Mesenchymal stem cell (in vitro differentiated cells and primary cell): ENCODE data around the gene DISC1.

Experiments used
- DNase-seq: peaks from one replicate; pipeline ENCODE4 v3.0.0-alpha.2; 2013
- H2AFZ ChIP-seq: one replicate; pipeline ENCODE4 v1.6.1; 2013; ENCODE audit warnings: low read depth, mild to moderate bottlenecking, control low read depth, inconsistent platforms, low read length, moderate library complexity
- H2AK5ac ChIP-seq: 2 replicates; pipeline ENCODE4 v1.6.1; 2013; ENCODE audit warnings: low read length, moderate library complexity, mild to moderate bottlenecking, inconsistent platforms; ENCODE audit not compliant: severe bottlenecking
- H2BK120ac ChIP-seq: one replicate; pipeline ENCODE4 v1.6.1; 2013; ENCODE audit warnings: low read depth, mild to moderate bottlenecking, inconsistent platforms, low read length, moderate library complexity
- H2BK12ac ChIP-seq, 2 experiments: one replicate each; pipeline ENCODE4 v1.6.1; 2013; ENCODE audit warnings: inconsistent platforms in 2 of 2, low read length in 2 of 2, mild to moderate bottlenecking in 2 of 2, moderate library complexity in 2 of 2, control low read depth in 1 of 2
- H2BK15ac ChIP-seq: one replicate; pipeline ENCODE4 v1.6.1; 2013; ENCODE audit warnings: mild to moderate bottlenecking, low read depth, inconsistent platforms; ENCODE audit not compliant: poor library complexity, severe bottlenecking
- H2BK5ac ChIP-seq: 2 replicates; pipeline ENCODE4 v1.6.1; 2013; ENCODE audit warnings: low read depth, mild to moderate bottlenecking, low read length, control low read depth, inconsistent platforms; ENCODE audit not compliant: poor library complexity, severe bottlenecking
- H3K14ac ChIP-seq, 2 experiments: one replicate each; pipeline ENCODE4 v1.6.1; 2013; ENCODE audit warnings: inconsistent platforms in 2 of 2, low read length in 2 of 2, control low read depth in 1 of 2, mild to moderate bottlenecking in 1 of 2, moderate library complexity in 1 of 2
- H3K18ac ChIP-seq, 2 experiments: one replicate each; pipeline ENCODE4 v1.6.1; 2013; ENCODE audit warnings: inconsistent platforms in 2 of 2, low read length in 2 of 2, control low read depth in 1 of 2, low read depth in 1 of 2, mild to moderate bottlenecking in 1 of 2
- H3K23ac ChIP-seq, 2 experiments: one replicate each; pipeline ENCODE4 v1.6.1; 2013; ENCODE audit warnings: inconsistent platforms in 2 of 2, low read length in 2 of 2, mild to moderate bottlenecking in 2 of 2, moderate library complexity in 2 of 2, control low read depth in 1 of 2
- H3K27ac ChIP-seq: 2 replicates; pipeline ENCODE4 v1.5.1; 2013; ENCODE audit warnings: mild to moderate bottlenecking, moderate library complexity, low read length, control low read depth, inconsistent platforms; ENCODE audit not compliant: poor library complexity, severe bottlenecking
- H3K27me3 ChIP-seq, 2 experiments: 2 replicates each; pipeline versions ENCODE4 v1.6.1 to v1.7.0; 2013; ENCODE audit warnings: low read length in 2 of 2, mild to moderate bottlenecking in 2 of 2, moderate library complexity in 2 of 2, control low read depth in 1 of 2, inconsistent platforms in 1 of 2; ENCODE audit not compliant: control insufficient read depth in 1 of 2, insufficient read depth in 1 of 2
- H3K36me3 ChIP-seq, 2 experiments: 2 replicates each; pipeline versions ENCODE4 v1.6.1 to v1.7.0; 2013; ENCODE audit warnings: low read length in 2 of 2, control low read depth in 1 of 2, inconsistent platforms in 1 of 2, low read depth in 1 of 2, mild to moderate bottlenecking in 1 of 2; ENCODE audit not compliant: insufficient read depth in 2 of 2, control insufficient read depth in 1 of 2
- H3K4ac ChIP-seq, 2 experiments: one replicate each; pipeline ENCODE4 v1.6.1; 2013; ENCODE audit warnings: inconsistent platforms in 2 of 2, low read length in 2 of 2, mild to moderate bottlenecking in 2 of 2, moderate library complexity in 2 of 2, control low read depth in 1 of 2, low read depth in 1 of 2
- H3K4me1 ChIP-seq: 2 replicates; pipeline ENCODE4 v1.6.1; 2013; ENCODE audit warnings: low read depth, low read length, control low read depth; ENCODE audit not compliant: control insufficient read depth, insufficient read depth
- H3K4me2 ChIP-seq: 2 replicates; pipeline ENCODE4 v1.6.1; 2013; ENCODE audit warnings: low read length, mild to moderate bottlenecking, inconsistent platforms; ENCODE audit not compliant: poor library complexity, severe bottlenecking
- H3K4me3 ChIP-seq, 2 experiments: 2 replicates each; pipeline versions ENCODE4 v1.5.1 to v1.7.0; 2013; ENCODE audit warnings: low read length in 2 of 2, mild to moderate bottlenecking in 2 of 2, control low read depth in 1 of 2, low read depth in 1 of 2; ENCODE audit not compliant: insufficient read depth in 1 of 2
- H3K79me1 ChIP-seq: replicated peaks from 2 replicates; pipeline ENCODE4 v1.6.1; 2013; ENCODE audit warnings: mild to moderate bottlenecking, control low read depth, low read length, inconsistent platforms; ENCODE audit not compliant: poor library complexity, severe bottlenecking
- H3K9ac ChIP-seq: 2 replicates; pipeline ENCODE4 v1.7.0; 2013; ENCODE audit warnings: mild to moderate bottlenecking, low read length, moderate library complexity
- H3K9me3 ChIP-seq: 2 replicates; pipeline ENCODE4 v1.7.0; 2013; ENCODE audit warnings: mild to moderate bottlenecking, low read length; ENCODE audit not compliant: control insufficient read depth
- H4K8ac ChIP-seq: one replicate; pipeline ENCODE4 v1.6.1; 2013; ENCODE audit warnings: inconsistent platforms, mild to moderate bottlenecking, low read length, moderate library complexity
- H4K91ac ChIP-seq: one replicate; pipeline ENCODE4 v1.6.1; 2013; ENCODE audit warnings: mild to moderate bottlenecking, low read length, inconsistent platforms
- WGBS: methylation state at CpG from one replicate; pipeline ENCODE4 v1.1.7; 2013; ENCODE audit warnings: mixed read lengths; 5-methylcytosine and 5-hydroxymethylcytosine counted together

Gene DISC1

DNA sequence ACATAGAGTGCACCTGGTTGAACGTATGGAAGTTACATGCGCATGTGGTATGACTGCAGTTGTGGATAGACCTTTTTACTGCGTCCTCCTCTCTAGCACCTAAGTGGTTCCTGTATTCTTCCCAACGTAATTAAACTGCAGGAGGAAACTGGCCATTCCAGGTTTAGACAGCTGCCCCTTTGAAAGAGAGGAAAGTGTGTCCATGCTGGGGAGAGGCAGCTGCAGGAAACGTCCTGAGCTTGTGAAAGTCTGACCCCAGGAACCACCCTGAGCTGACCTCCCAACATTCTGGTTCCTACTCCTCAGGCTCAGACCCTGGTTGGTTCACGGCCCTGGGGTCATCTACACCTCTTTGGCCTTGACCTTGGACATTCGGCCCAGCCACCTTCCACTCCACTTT is 309.3 kb downstream of the DISC1 start:
- no peak overlapping the region for H3K4ac ChIP-seq
- no peak overlapping the region for H2BK5ac ChIP-seq

DNA sequence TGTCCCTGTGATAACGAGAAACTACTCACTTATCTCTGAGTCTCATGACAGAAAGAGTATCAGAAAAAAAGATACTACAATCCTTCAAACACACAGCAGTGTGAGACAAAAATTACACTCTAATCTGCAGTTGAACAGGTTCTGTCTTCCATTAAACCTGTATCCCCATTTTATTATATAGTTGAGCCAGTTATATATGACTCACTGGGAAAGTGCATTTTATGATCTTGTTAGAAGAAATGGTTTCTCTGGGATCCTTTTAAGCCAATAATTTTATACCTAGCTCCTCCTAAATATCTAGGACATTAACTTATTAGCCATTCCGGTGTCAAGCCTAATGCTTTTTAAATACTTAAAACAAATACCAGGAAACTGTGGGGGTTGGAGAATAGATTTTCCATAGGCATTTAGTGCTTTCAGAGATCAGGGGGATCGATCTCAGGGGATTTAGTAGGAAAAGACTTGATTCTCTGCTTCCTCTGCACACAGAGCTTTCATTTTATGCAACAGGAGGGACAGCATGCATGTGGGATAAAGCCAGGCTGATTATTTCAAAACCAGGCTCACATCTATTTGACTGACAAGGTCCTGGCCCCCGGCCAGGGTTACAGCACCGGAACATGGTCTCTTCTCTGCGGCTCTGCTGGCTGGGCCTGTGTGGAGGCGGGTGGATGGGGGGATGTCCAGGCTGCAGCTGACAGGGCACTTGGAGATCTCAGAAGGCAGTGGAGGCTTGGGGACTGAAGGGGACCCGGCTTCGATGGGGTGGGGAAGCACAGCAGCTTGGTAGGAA is 310.6 kb downstream of the DISC1 start:
- H3K9ac ChIP-seq = no peak overlapping the region
- no peak overlapping the region for H2AK5ac ChIP-seq
- H3K27me3 ChIP-seq = no peaks in the 10 kb centered on the region
- H3K36me3 ChIP-seq = no peaks in the 10 kb centered on the region
- no peak overlapping the region for H2AFZ ChIP-seq
- no peak overlapping the region for H3K4ac ChIP-seq
- DNase-seq = no peak
- H3K9me3 ChIP-seq = peaks cover 5% of the 10 kb centered on the region
- H3K4me1 ChIP-seq = peaks cover 4% of the 10 kb centered on the region
- no peak overlapping the region for H2BK5ac ChIP-seq
- H3K18ac ChIP-seq = no peak overlapping the region
- no peak overlapping the region for H2BK120ac ChIP-seq
- no peak overlapping the region for H3K27ac ChIP-seq
- no peak overlapping the region for H2BK15ac ChIP-seq
- H3K23ac ChIP-seq = no peak overlapping the region
- peak overlapping the region in 1 of 2 experiments; percentile 11 for H2BK12ac ChIP-seq
- 59% methylated on average over 6 of the region's 9 CpGs for WGBS
- peaks cover 15% of the 10 kb centered on the region for H3K79me1 ChIP-seq
- no peak overlapping the region for H3K14ac ChIP-seq
- no peak overlapping the region for H3K4me3 ChIP-seq
- no peak overlapping the region for H4K91ac ChIP-seq
- H3K4me2 ChIP-seq = no peak overlapping the region
- no peak overlapping the region for H4K8ac ChIP-seq

More for the DNA sequence above, 309.3 kb downstream of the DISC1 start:
- Histone ChIP-seq H2BK120ac (no peak overlapping the region), H3K14ac (no peak overlapping the region), H3K4me3 (no peak overlapping the region), H3K18ac (no peak overlapping the region), H3K27ac (no peak overlapping the region), H2AK5ac (no peak overlapping the region), H2BK15ac (no peak overlapping the region), H3K9ac (no peak overlapping the region), H3K79me1 (peaks cover 12% of the 10 kb centered on the region), H3K9me3 (peaks cover 10% of the 10 kb centered on the region), H3K36me3 (no peaks in the 10 kb centered on the region), H3K4me1 (peaks cover 4% of the 10 kb centered on the region), H3K4me2 (no peak overlapping the region), H3K27me3 (no peaks in the 10 kb centered on the region), H2BK12ac (no peak overlapping the region), H4K91ac (no peak overlapping the region), H4K8ac (no peak overlapping the region), H3K23ac (no peak overlapping the region), H2AFZ (no peak overlapping the region)
- 76% methylated on average over 7 of the region's 7 CpGs for WGBS
- no peak for DNase-seq

DNA sequence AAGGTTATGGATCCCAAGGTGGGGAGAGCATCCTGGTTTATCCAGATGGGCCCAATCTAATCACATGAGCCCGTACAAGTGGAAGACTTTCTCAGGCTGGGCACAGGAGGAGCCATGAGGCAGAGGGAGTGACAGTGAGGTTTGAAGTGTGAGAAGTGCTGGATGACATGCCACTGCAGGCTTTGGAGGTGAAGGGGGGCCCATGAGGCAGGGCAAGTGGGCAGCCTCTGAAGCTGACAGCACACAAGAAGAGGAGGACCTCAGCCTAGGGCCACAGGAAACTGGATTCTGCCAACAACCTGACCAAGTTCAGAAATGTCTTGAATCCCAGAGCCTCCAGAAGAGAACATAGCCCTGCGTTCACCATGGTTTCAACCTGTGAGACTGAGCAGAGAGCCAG is 311.6 kb downstream of the DISC1 start:
- H2AFZ ChIP-seq = no peak overlapping the region
- no peak overlapping the region for H3K18ac ChIP-seq
- no peak overlapping the region for H2BK5ac ChIP-seq
- 98% methylated on average over 2 of the region's 2 CpGs for WGBS
- no peak overlapping the region for H3K23ac ChIP-seq
- no peak overlapping the region for H3K4me3 ChIP-seq
- H2BK12ac ChIP-seq = peak overlapping the region in 1 of 2 experiments; percentile 15
- no peaks in the 10 kb centered on the region for H3K36me3 ChIP-seq
- no peak overlapping the region for H2BK120ac ChIP-seq
- H3K4me1 ChIP-seq = peaks cover 4% of the 10 kb centered on the region
- no peaks in the 10 kb centered on the region for H3K9me3 ChIP-seq
- no peak overlapping the region for H4K8ac ChIP-seq
- DNase-seq = no peak
- no peak overlapping the region for H4K91ac ChIP-seq
- no peak overlapping the region for H3K9ac ChIP-seq
- H3K27ac ChIP-seq = no peak overlapping the region
- H3K14ac ChIP-seq = no peak overlapping the region
- no peaks in the 10 kb centered on the region for H3K27me3 ChIP-seq
- H2AK5ac ChIP-seq = no peak overlapping the region
- H3K4ac ChIP-seq = no peak overlapping the region
- H3K79me1 ChIP-seq = peaks cover 13% of the 10 kb centered on the region
- no peak overlapping the region for H2BK15ac ChIP-seq
- H3K4me2 ChIP-seq = no peak overlapping the region

DNA sequence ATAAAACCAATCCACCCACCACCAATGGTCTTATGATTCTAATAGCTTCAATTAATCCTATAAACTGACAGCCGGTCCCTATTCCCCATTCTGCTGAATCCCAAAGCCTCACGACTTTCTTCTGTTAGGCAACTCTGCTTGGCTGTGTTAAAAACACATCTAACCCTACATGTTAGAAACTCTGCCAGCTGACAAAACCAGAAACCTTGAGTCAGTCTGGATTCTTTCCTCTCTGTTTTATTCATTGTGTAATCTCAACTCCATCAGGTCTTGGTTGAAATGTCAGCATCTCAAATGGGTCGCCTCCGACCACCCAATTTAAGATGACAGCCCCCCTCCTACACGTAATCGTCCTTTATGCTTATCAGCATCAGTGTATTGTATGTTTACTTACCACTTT is 312.1 kb downstream of the DISC1 start:
- Histone ChIP-seq H3K23ac (no peak overlapping the region), H2AFZ (no peak overlapping the region), H3K36me3 (no peaks in the 10 kb centered on the region), H3K27ac (no peak overlapping the region), H2BK12ac (no peak overlapping the region), H3K9ac (no peak overlapping the region), H3K27me3 (no peaks in the 10 kb centered on the region), H2AK5ac (no peak overlapping the region), H3K4me1 (peaks cover 4% of the 10 kb centered on the region), H4K91ac (no peak overlapping the region), H3K79me1 (peaks cover 16% of the 10 kb centered on the region), H3K4me2 (no peak overlapping the region), H3K18ac (no peak overlapping the region), H2BK15ac (no peak overlapping the region), H3K4me3 (no peak overlapping the region), H3K4ac (no peak overlapping the region), H3K9me3 (no peaks in the 10 kb centered on the region), H3K14ac (no peak overlapping the region), H4K8ac (no peak overlapping the region), H2BK5ac (no peak overlapping the region), H2BK120ac (no peak overlapping the region)
- DNase-seq = no peak
- 98% methylated on average over 6 of the region's 6 CpGs for WGBS
